DMS114 treated with DMSO at 0.1 percent for 48 hours (cell line): ENCODE measurements around the gene POLD1.

ENCODE experiments used
- DNase-seq: peaks from one replicate; lab custom pipeline; 2025; ENCODE audit not compliant: unreplicated experiment; lab: John Stamatoyannopoulos, UW

The POLD1 gene

DNA sequence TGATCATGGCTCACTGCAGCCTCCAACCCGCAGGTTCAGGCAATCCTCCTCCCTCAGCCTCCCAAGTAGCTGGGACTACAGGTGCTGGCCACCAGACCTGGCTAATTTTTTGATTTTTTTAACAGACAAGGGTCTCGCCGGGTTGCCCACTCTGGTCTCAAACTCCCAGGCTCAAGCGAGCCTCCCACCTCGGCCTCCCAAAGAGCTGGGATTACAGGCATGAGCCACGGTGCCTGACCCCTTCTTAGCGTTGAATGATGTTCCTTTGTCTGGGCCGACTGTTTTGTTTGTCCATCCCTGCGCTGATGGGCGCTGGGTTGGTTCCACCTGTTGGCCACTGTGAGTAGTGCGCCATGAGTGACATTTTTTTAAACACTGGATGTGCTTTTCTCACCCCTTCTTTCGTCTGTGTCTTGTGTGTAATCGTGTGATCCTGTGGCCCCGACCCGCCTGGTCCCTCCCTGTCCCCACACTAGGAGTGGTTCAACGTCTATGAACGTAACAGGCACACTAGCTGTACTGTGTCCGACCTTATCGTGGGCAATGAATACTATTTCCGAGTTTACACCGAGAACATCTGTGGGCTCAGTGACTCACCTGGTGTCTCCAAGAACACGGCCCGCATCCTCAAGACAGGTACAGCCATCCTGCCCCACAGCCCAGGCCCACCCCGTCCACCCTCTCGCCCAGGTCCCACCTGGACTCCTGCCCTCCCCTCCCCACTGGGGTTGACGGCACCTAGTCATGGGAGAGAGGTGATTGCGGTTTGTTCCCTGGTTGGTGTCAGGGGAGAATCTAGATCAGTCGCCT lies 77.1 kb downstream of the POLD1 start:
- DNase-seq, result peak; percentile 34

DNA sequence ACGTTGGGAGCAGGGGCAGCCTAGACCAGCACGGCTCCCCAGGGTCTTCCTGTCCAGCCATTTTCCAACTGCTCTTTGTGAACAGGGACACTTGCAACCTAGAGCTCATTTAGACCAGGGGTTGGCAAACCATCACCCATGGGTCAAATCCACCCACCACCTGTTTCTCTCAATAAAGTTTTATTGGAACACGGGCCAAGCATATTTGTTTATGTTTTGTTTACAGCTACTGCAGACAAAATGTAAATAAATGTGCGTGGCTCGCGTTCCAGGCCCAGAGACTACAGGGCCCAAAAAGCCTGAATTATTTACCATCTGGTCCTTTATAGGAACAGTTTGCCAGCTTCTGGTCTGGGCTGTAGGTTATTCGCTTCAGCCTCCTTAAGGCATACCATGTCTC lies 78.8 kb downstream of the POLD1 start:
- no peak for DNase-seq

GRCh38 chr19:50464348-50464747 lies 80.2 kb downstream of the POLD1 start:
- DNase-seq, result no peak

- DNase-seq, result no peak
Measured at GRCh38 chr19:50465000-50465399, 80.9 kb downstream of the POLD1 start.

DNA sequence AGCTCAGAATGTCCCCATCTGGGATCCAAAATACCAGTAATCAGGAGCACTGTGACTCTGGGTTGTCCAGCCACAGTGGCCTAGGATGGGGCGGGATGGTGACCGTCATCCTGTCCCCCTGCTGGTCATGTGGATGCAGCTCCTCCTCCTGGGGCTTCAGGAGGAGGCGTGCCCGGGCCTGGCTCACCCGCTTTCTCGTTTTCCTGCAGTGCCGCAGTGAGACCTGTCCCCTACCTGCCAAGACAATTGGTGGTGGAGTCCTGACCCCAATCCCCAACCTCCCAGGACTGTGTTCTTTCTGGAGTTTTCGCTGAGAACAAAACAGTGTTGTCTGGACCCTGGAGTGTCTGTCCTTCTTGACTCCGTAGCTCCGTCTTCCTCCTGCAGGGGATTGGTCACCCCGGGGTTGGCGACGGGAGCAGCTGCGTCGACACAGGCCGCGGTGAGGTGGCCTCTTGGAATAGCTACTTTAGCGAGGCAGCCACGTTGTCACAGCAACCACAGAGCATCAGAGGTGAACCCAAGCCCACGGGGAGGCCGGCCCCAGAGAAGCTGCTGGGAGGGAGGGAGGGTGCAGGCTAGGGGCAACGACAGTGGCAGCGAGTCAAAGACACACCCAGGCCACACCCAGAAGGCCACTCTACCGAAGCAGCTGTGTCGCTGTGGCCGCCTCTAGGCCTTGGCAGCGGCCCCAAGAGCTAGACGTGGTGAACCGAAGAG lies 82.0 kb downstream of the POLD1 start:
- no peak for DNase-seq

GRCh38 chr19:50466706-50467039 lies 82.5 kb downstream of the POLD1 start:
- no peak for DNase-seq

GRCh38 chr19:50467566-50467965 lies 83.4 kb downstream of the POLD1 start:
- no peak for DNase-seq
